ENCODE data around the gene PTK6.

DNA sequence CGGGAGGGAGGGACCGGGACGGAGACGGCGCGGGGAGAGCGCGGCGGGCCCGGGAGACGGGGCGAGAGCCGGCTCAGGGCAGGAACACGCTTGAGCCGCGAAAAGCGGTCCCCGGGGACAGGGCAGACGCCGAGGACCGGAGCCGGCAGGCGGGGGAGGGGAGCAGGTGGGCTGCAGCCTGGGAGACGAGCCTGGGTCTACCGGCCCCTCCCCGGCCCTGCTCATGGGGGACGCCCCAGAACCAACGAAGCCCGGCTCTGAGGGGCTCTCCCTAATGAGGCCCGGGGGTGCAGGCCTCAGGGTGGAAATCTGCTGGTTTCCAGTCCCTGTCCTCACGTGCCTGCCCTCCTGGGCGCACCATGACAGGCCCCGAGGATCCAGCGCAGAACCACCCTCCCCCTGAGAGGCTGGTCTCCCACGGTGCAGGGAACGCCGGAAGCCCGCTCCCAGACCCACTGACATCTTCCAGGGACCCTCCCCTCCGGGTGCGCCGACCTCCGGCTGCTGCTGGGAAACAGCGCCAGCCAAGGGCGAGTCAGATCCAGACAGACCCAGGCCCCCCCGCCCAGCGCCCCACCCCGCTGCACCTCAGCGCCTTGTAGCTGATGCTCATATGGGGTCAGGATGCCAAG is 37.7 kb downstream of the PTK6 start:
- TF ChIP-seq, protein P1, sequence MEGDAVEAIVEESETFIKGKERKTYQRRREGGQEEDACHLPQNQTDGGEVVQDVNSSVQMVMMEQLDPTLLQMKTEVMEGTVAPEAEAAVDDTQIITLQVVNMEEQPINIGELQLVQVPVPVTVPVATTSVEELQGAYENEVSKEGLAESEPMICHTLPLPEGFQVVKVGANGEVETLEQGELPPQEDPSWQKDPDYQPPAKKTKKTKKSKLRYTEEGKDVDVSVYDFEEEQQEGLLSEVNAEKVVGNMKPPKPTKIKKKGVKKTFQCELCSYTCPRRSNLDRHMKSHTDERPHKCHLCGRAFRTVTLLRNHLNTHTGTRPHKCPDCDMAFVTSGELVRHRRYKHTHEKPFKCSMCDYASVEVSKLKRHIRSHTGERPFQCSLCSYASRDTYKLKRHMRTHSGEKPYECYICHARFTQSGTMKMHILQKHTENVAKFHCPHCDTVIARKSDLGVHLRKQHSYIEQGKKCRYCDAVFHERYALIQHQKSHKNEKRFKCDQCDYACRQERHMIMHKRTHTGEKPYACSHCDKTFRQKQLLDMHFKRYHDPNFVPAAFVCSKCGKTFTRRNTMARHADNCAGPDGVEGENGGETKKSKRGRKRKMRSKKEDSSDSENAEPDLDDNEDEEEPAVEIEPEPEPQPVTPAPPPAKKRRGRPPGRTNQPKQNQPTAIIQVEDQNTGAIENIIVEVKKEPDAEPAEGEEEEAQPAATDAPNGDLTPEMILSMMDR (IDR thresholded peaks at IDR 0.05), result no peak
- no peak for TF ChIP-seq POLR2A (IDR thresholded peaks at IDR 0.05; ENCODE audit: low read depth)
- no peak for TF ChIP-seq EP300 (IDR thresholded peaks at IDR 0.05)
- TF ChIP-seq POLR2AphosphoS5 (IDR thresholded peaks at IDR 0.05), result no peak
